CD14-positive monocyte (primary cell): ENCODE results near the gene NSUN3. TPM values are rescaled to one million over a fixed set of nuclear protein-coding genes. Genes with fewer than 3 reads are reported as not detected.
A peak's percentile ranks its signal among the peaks of the same experiment; 100 is the strongest.
"Not testable (repeated sequence)": the region's sequence is repeated elsewhere in the genome, so short reads cannot be mapped to it uniquely, and the experiment has no call there.

ENCODE experiments used
- DNase-seq, 3 donors: peaks; one replicate each; pipeline ENCODE4 v3.0.0-alpha.2; 2011 to 2022
- H2AFZ ChIP-seq: 2 replicates; pipeline ENCODE4 v1.6.0; 2012; ENCODE audit warnings: mild to moderate bottlenecking, low read depth, low read length, inconsistent platforms; ENCODE audit not compliant: insufficient read depth, poor library complexity, severe bottlenecking
- H3K27ac ChIP-seq, 2 donors: 1 replicate in 1 of 2; 2 replicates in 1 of 2; pipeline ENCODE4 v1.5.1; 2012 to 2013; ENCODE audit warnings: low read length in 2 of 2, control low read depth in 1 of 2, inconsistent platforms in 1 of 2, low read depth in 1 of 2, mild to moderate bottlenecking in 1 of 2
- H3K27me3 ChIP-seq, 2 donors: one replicate each; pipeline versions ENCODE4 v1.6.0 to v1.6.1; 2011 to 2013; ENCODE audit warnings: low read length in 2 of 2; ENCODE audit not compliant: control insufficient read depth in 2 of 2, insufficient read depth in 2 of 2
- H3K36me3 ChIP-seq, 2 donors: replicated peaks in 1 of 2; 1 replicate in 1 of 2; 2 replicates in 1 of 2; pipeline versions ENCODE4 v1.5.1 to v1.6.1; 2012 to 2013; ENCODE audit warnings: low read length in 2 of 2, control low read depth in 1 of 2, inconsistent platforms in 1 of 2, mild to moderate bottlenecking in 1 of 2; ENCODE audit not compliant: insufficient read depth in 2 of 2, control insufficient read depth in 1 of 2
- H3K4me1 ChIP-seq, 2 donors: 1 replicate in 1 of 2; 2 replicates in 1 of 2; pipeline versions ENCODE4 v1.5.1 to v1.6.1; 2012 to 2013; ENCODE audit warnings: low read length in 2 of 2, control low read depth in 1 of 2, inconsistent platforms in 1 of 2, mild to moderate bottlenecking in 1 of 2, moderate library complexity in 1 of 2; ENCODE audit not compliant: insufficient read depth in 2 of 2, control insufficient read depth in 1 of 2
- H3K4me2 ChIP-seq: replicated peaks from 2 replicates; pipeline ENCODE3; 2012; ENCODE audit warnings: low read length, moderate library complexity, mild to moderate bottlenecking; ENCODE audit not compliant: poor library complexity, severe bottlenecking; ENCODE audit errors: extremely low read depth
- H3K4me3 ChIP-seq, 3 experiments: fragments of 200-600 bp in 1 of 3; sonication (generic) in 1 of 3; replicated peaks in 1 of 3; 1 replicate in 2 of 3; 2 replicates in 1 of 3; pipeline ENCODE4 v1.5.1; 2011 to 2013; ENCODE audit warnings: low read length in 3 of 3, mild to moderate bottlenecking in 3 of 3, control low read depth in 2 of 3, low read depth in 2 of 3, inconsistent platforms in 1 of 3, moderate library complexity in 1 of 3
- H3K79me2 ChIP-seq: 2 replicates; pipeline ENCODE4 v1.6.0; 2012; ENCODE audit warnings: mild to moderate bottlenecking, control low read depth, inconsistent platforms, low read length, moderate library complexity; ENCODE audit not compliant: insufficient read depth
- H3K9ac ChIP-seq: 2 replicates; pipeline ENCODE4 v1.6.0; 2017; ENCODE audit warnings: low read length, mild to moderate bottlenecking; ENCODE audit not compliant: insufficient read depth, poor library complexity, severe bottlenecking
- H3K9me3 ChIP-seq, 2 donors: replicated peaks in 1 of 2; 1 replicate in 1 of 2; 2 replicates in 1 of 2; pipeline versions ENCODE4 v1.5.1 to v1.6.1; 2012 to 2013; ENCODE audit warnings: low read length in 2 of 2, control low read depth in 1 of 2; ENCODE audit not compliant: control insufficient read depth in 1 of 2, insufficient read depth in 1 of 2
- H4K20me1 ChIP-seq: 2 replicates; pipeline ENCODE4 v1.6.0; 2012; ENCODE audit warnings: mild to moderate bottlenecking, low read length, control low read depth, moderate library complexity; ENCODE audit not compliant: insufficient read depth
- H3K27ac Mint-ChIP-seq, 7 donors: one replicate each; pipeline ENCODE4 v1.8.0; 2020; ENCODE audit warnings: mild to moderate bottlenecking in 7 of 7, mixed read lengths in 7 of 7, moderate library complexity in 6 of 7, inconsistent platforms in 2 of 7
- H3K27me3 Mint-ChIP-seq, 3 donors: one replicate each; pipeline ENCODE4 v1.8.0; 2021 to 2022; ENCODE audit warnings: low read depth in 3 of 3, mild to moderate bottlenecking in 3 of 3, mixed read lengths in 3 of 3, moderate library complexity in 3 of 3, inconsistent platforms in 1 of 3
- H3K36me3 Mint-ChIP-seq, 2 donors: one replicate each; pipeline ENCODE4 v1.8.0; 2020; ENCODE audit warnings: mixed read lengths in 2 of 2, inconsistent platforms in 1 of 2, mild to moderate bottlenecking in 1 of 2
- H3K4me1 Mint-ChIP-seq: one replicate; pipeline ENCODE4 v1.8.0; 2020; ENCODE audit warnings: mild to moderate bottlenecking, mixed read lengths
- H3K4me3 Mint-ChIP-seq, 2 donors: one replicate each; pipeline ENCODE4 v1.8.0; 2020; ENCODE audit warnings: mild to moderate bottlenecking in 2 of 2, mixed read lengths in 2 of 2, moderate library complexity in 1 of 2
- H3K9me3 Mint-ChIP-seq, 7 donors: one replicate each; pipeline ENCODE4 v1.8.0; 2020 to 2022; ENCODE audit warnings: mixed read lengths in 7 of 7, mild to moderate bottlenecking in 6 of 7, moderate library complexity in 6 of 7, inconsistent platforms in 2 of 7
- WGBS: methylation state at CpG from one replicate; pipeline ENCODE4 v1.1.5; 2013; ENCODE audit warnings: missing lambda C conversion rate; ENCODE audit not compliant: insufficient coverage; 5-methylcytosine and 5-hydroxymethylcytosine counted together
- intact Hi-C, 2 donors: fragments of 100-400 bp; cut with micrococcal nuclease; formaldehyde crosslinking; loops; one replicate each; pipeline versions ENCODE4 v1.15.0 to v1.15.1; 2023
- polyA plus RNA-seq, 3 donors: library from polyadenylated mRNA; depleted of rRNA in 1 of 3; unstranded in 2 of 3; stranded (reverse) in 1 of 3; fragments of 300-500 nt in 2 of 3; fragments of >200 nt in 1 of 3; fragmentation: Illumina TruSeq in 2 of 3; gene quantifications; 1 replicate in 2 of 3; 2 replicates in 1 of 3; pipeline ENCODE4 v1.2.3, GENCODE V29; 2012 to 2021
- TF ChIP-seq, protein P1 (sequence below): fragments of 200-600 bp; IDR thresholded peaks from one replicate; pipeline ENCODE4 v1.8.0; 2022; ENCODE audit warnings: antibody characterized with exemption, mild to moderate bottlenecking

The NSUN3 gene
- polyA plus RNA-seq, 3 donors: 6.6 to 8.8 (median 7.2) TPM

DNA sequence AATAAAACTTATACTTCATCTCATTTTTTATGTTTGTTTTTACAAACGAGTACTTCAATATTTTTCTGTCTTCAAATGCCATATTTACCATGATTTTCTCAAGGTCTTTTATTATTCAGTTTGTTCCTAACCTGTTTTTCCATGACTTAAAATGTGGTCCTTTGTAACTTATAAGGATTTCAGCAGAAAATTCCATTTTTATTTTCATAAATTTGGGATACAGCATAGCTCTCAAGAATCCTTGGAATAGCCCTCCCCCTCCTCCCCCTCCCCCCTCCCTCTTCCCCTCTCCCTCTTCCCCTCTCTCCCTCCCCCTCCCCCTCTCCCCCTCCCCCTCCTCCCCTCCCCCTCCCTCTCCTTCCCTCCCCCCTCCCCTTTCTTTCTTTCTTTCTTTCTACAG is 19.6 kb upstream of the NSUN3 start:
- Histone ChIP-seq H3K79me2 (no peaks in the 10 kb centered on the region), H4K20me1 (no peaks in the 10 kb centered on the region), H2AFZ (no peak overlapping the region), H3K4me2 (no peak overlapping the region), H3K27me3 (no peaks in the 10 kb centered on the region), H3K4me1 (no peaks in the 10 kb centered on the region), H3K27ac (no peak overlapping the region), H3K36me3 (peaks cover 0 to 4% of the 10 kb centered on the region in 2 donors), H3K4me3 (no peak overlapping the region), H3K9ac (no peak overlapping the region), H3K9me3 (peaks cover 0 to 13% of the 10 kb centered on the region in 2 donors)
- TF ChIP-seq, protein P1, sequence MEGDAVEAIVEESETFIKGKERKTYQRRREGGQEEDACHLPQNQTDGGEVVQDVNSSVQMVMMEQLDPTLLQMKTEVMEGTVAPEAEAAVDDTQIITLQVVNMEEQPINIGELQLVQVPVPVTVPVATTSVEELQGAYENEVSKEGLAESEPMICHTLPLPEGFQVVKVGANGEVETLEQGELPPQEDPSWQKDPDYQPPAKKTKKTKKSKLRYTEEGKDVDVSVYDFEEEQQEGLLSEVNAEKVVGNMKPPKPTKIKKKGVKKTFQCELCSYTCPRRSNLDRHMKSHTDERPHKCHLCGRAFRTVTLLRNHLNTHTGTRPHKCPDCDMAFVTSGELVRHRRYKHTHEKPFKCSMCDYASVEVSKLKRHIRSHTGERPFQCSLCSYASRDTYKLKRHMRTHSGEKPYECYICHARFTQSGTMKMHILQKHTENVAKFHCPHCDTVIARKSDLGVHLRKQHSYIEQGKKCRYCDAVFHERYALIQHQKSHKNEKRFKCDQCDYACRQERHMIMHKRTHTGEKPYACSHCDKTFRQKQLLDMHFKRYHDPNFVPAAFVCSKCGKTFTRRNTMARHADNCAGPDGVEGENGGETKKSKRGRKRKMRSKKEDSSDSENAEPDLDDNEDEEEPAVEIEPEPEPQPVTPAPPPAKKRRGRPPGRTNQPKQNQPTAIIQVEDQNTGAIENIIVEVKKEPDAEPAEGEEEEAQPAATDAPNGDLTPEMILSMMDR: no peak
- intact Hi-C loops: no loop called here
- Mint-ChIP-seq H3K27ac (peak overlapping the region in 1 of 7 donors; percentile 79), H3K36me3 (peaks cover 6 to 27% of the 10 kb centered on the region in 2 donors), H3K4me1 (no peaks in the 10 kb centered on the region), H3K9me3 (peaks cover 5 to 22% (median 14%) of the 10 kb centered on the region in 7 donors), H3K4me3 (no peak overlapping the region), H3K27me3 (no peaks in the 10 kb centered on the region)
- no peak for DNase-seq
- no CpG with 5 or more reads among the region's 1 CpG for WGBS

DNA sequence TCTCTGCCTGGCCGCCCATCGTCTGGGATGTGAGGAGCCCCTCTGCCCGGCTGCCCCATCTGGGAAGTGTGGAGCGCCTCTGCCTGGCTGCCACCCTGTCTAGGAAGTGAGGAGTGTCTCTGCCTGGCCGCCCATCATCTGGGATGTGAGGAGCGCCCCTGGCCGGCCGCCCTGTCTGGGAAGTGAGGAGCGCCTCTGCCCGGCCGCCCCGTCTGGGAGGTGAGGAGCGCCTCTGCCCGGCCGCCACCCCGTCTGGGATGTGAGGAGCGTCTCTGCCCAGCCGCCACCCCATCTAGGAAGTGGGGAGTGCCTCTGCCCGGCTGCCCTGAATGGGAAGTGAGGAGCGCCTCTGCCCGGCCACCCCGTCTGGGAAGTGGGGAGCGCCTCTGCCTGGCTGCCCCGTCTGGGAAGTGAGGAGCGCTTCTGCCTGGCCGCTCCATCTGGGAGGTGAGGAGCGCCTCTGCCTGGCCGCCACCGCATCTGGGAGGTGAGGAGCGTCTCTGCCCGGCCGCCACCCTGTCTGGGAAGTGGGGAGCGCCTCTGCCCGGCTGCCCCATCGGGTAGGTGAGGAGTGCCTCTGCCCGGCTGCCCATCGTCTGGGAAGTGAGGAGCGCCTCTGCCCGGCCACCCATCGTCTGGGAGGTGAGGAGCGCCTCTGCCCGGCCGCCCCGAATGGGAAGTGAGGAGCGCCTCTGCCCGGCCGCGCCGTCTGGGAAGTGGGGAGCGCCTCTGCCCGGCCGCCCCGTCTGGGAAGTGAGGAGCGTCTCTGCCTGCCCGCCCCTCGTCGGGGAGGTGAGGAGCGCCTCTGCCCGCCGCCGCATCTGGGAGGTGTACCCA is 18.5 kb upstream of the NSUN3 start:
- peaks cover 0 to 13% of the 10 kb centered on the region in 2 donors for H3K9me3 ChIP-seq
- H3K27me3 Mint-ChIP-seq, H3K9ac ChIP-seq, H3K36me3 ChIP-seq, DNase-seq, H3K79me2 ChIP-seq, H3K4me1 ChIP-seq, intact Hi-C loops, H3K4me1 Mint-ChIP-seq, H2AFZ ChIP-seq, H3K27ac ChIP-seq, H3K4me3 ChIP-seq, H3K27me3 ChIP-seq, H4K20me1 ChIP-seq, H3K4me2 ChIP-seq, H3K4me3 Mint-ChIP-seq: not testable (repeated sequence)
- Mint-ChIP-seq H3K9me3 (peaks cover 5 to 22% (median 14%) of the 10 kb centered on the region in 7 donors), H3K36me3 (peaks cover 6 to 24% of the 10 kb centered on the region in 2 donors), H3K27ac (peak overlapping the region in 1 of 7 donors; percentile 25)
- WGBS: 96% methylated on average over 49 of the region's 61 CpGs
